Thyroid gland (tissue), 4 donors: Measurements from ENCODE around the gene PIP4K2A. TPM values are rescaled to one million over a fixed set of nuclear protein-coding genes. Genes with fewer than 3 reads are reported as not detected.

ENCODE experiments used
- DNase-seq, 2 donors: peaks; one replicate each; pipeline ENCODE4 v3.0.0-alpha.2; 2019
- H3K27ac ChIP-seq, 3 donors: fragments of 200-600 bp; sonication (generic); 1 replicate in 2 of 3; 2 replicates in 1 of 3; pipeline ENCODE4 v1.5.1; 2016 to 2019; ENCODE audit warnings: mild to moderate bottlenecking in 1 of 3, moderate library complexity in 1 of 3
- H3K27me3 ChIP-seq: fragments of 200-600 bp; sonication (generic); one replicate; pipeline ENCODE4 v1.5.1; 2019
- H3K36me3 ChIP-seq, 2 donors: fragments of 200-600 bp; sonication (generic); one replicate each; pipeline ENCODE4 v1.5.1; 2016 to 2019
- H3K4me1 ChIP-seq, 2 donors: fragments of 200-600 bp; sonication (generic); one replicate each; pipeline ENCODE4 v1.5.1; 2017 to 2019
- H3K4me3 ChIP-seq, 3 donors: fragments of 200-600 bp; sonication (generic); replicated peaks in 1 of 3; 1 replicate in 2 of 3; 2 replicates in 1 of 3; pipeline ENCODE4 v1.5.1; 2016; ENCODE audit warnings: mild to moderate bottlenecking in 1 of 3
- H3K9me3 ChIP-seq: fragments of 200-600 bp; sonication (generic); one replicate; pipeline ENCODE4 v1.5.1; 2017
- POLR2A ChIP-seq, 2 donors: fragments of 450-650 bp; IDR thresholded peaks; one replicate each; pipeline ENCODE4 v1.6.1; 2017; ENCODE audit warnings: antibody characterized with exemption in 2 of 2, mild to moderate bottlenecking in 2 of 2, moderate library complexity in 1 of 2
- WGBS, 2 donors: methylation state at CpG; one replicate each; pipeline ENCODE4 v1.1.5; 2017; 5-methylcytosine and 5-hydroxymethylcytosine counted together
- intact Hi-C: fragments of 100-400 bp; cut with DNase I; formaldehyde crosslinking; loops from one replicate; pipeline ENCODE4 v1.15.1; 2023
- total RNA-seq, 4 donors: library from RNA; depleted of rRNA; stranded (reverse); fragments of >200 nt; gene quantifications; one replicate each; pipeline ENCODE4 v1.2.3, GENCODE V29; 2016
- TF ChIP-seq, protein P1 (sequence below), 6 experiments: fragments of 200-600 bp in 3 of 6; fragments of 450-650 bp in 3 of 6; sonication (generic) in 3 of 6; IDR thresholded peaks; one replicate each; pipeline ENCODE4 v1.5.1; 2016 to 2019; ENCODE audit warnings: antibody characterized with exemption in 6 of 6, mild to moderate bottlenecking in 2 of 6, inconsistent platforms in 1 of 6, moderate library complexity in 1 of 6

The PIP4K2A gene
- total RNA-seq, 4 donors from 2014 or later = 16.5 to 23.2 (median 19.3) TPM

DNA sequence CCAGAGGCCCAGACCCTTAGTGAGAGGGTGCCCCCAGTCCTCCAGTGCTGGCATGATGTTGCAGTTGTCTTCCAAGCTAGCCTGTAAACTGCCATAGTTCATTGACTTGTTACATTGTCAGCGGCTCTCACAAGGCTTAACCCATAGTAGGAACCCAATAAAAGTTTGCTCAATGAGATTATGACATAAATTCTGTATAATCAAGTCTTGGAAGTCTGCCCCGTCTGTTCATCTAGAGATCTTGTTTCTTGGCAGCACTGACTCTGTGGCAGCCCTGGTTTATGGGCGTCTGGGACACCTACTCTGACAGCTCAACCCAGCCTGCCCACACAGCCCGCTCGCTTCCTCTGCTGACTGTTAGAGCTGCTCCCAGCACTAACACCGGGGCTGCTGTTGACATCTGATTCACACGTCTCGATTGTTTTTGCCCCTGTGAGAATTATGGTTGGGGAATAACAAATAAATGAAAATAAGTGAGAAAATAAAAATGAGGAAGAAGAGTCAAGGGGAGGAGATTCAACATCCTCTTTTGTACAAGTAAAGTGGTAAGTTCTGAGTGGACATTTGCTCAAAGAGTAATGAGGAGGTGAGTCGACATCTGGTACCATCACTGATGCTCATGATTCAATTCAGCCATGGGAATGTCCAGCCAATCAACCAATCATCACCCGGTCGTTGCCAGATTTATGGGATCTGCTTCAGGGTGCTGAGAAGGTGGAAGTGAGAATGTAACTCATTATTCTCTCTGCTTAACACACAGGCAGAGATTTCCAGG, 208.3 kb downstream of the PIP4K2A start:
- TF ChIP-seq, protein P1, sequence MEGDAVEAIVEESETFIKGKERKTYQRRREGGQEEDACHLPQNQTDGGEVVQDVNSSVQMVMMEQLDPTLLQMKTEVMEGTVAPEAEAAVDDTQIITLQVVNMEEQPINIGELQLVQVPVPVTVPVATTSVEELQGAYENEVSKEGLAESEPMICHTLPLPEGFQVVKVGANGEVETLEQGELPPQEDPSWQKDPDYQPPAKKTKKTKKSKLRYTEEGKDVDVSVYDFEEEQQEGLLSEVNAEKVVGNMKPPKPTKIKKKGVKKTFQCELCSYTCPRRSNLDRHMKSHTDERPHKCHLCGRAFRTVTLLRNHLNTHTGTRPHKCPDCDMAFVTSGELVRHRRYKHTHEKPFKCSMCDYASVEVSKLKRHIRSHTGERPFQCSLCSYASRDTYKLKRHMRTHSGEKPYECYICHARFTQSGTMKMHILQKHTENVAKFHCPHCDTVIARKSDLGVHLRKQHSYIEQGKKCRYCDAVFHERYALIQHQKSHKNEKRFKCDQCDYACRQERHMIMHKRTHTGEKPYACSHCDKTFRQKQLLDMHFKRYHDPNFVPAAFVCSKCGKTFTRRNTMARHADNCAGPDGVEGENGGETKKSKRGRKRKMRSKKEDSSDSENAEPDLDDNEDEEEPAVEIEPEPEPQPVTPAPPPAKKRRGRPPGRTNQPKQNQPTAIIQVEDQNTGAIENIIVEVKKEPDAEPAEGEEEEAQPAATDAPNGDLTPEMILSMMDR (IDR thresholded peaks at IDR 0.05) = no peak
- TF ChIP-seq POLR2A (IDR thresholded peaks at IDR 0.05) = no peak
- H3K9me3 ChIP-seq = no peaks in the 10 kb centered on the region
- 75 to 77% methylated on average over 11 of the region's 11 CpGs for WGBS, 2 donors
- intact Hi-C loops = no loop called here
- H3K27ac ChIP-seq = no peak overlapping the region
- H3K36me3 ChIP-seq = no peaks in the 10 kb centered on the region
- no peak overlapping the region for H3K4me3 ChIP-seq
- no peaks in the 10 kb centered on the region for H3K4me1 ChIP-seq
- H3K27me3 ChIP-seq = no peaks in the 10 kb centered on the region
- no peak for DNase-seq

DNA sequence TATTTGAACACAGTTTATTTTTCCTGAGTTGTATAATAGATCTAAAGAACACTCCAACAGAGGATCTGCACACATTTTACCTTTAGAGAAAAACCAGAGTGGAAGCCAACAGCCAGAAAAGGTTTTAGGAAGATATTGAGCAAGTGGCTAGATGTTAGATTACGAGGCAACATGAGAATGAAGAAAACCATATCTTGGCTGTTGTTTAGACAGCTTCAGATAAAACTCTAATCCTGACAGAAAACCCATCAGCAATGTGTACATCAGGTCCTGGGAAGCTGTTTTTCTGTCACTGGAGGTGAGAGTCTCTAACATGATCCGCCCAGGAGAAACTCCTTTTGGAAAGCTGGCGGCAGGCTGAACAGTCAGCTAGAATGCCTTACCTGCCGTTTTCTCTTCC, 209.6 kb downstream of the PIP4K2A start:
- Histone ChIP-seq H3K36me3 (no peaks in the 10 kb centered on the region), H3K9me3 (no peaks in the 10 kb centered on the region), H3K27me3 (no peaks in the 10 kb centered on the region), H3K27ac (no peak overlapping the region), H3K4me3 (no peak overlapping the region), H3K4me1 (no peaks in the 10 kb centered on the region)
- intact Hi-C loops = no loop called here
- no peak for DNase-seq
- 77 to 87% methylated on average over 4 of the region's 4 CpGs for WGBS, 2 donors
- TF ChIP-seq, protein P1 (IDR thresholded peaks at IDR 0.05) = no peak
- no peak for TF ChIP-seq POLR2A (IDR thresholded peaks at IDR 0.05)

DNA sequence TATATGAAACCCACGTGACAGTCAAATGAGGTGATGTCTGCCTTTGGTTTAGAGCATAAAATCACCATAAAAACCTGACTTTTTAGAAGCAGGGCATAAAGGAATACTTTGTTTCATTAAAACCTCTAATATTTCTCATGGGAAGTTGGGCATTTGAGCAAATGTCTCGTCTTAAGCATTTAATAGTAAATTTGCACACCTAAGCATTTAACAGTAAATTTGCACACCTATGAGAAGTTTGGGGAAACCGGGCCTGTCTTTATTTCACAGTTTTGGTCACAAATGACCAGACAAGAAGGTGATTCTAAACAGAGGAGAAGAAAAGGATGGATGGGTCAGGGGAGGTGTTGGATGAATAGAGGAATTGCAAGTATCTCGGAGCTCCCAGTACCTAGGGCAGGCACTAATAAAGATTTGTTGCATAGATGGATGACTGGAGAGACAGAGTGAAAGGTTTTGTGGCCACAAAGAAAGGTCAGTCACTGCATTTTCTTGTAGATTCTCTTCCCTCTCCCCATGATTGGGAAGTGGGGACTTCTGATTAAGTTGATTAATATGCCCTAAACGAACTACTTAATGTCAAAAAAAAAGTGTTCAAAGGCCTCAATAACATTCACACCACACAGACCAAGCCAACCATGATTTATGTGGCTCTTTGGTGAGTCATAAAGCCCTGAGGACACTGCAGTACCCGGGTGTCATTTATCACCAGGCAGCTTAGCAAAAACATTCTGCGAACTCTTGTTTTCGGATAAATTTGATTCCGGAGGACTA, 210.9 kb downstream of the PIP4K2A start:
- TF ChIP-seq, protein P1 (IDR thresholded peaks at IDR 0.05) = no peak
- TF ChIP-seq POLR2A (IDR thresholded peaks at IDR 0.05) = no peak
- Histone ChIP-seq H3K36me3 (no peaks in the 10 kb centered on the region), H3K9me3 (no peaks in the 10 kb centered on the region), H3K27me3 (no peaks in the 10 kb centered on the region), H3K27ac (no peak overlapping the region), H3K4me3 (no peak overlapping the region), H3K4me1 (no peaks in the 10 kb centered on the region)
- intact Hi-C loops = no loop called here
- WGBS, 2 donors = 68 to 86% methylated on average over 9 of the region's 9 CpGs
- DNase-seq = no peak

DNA sequence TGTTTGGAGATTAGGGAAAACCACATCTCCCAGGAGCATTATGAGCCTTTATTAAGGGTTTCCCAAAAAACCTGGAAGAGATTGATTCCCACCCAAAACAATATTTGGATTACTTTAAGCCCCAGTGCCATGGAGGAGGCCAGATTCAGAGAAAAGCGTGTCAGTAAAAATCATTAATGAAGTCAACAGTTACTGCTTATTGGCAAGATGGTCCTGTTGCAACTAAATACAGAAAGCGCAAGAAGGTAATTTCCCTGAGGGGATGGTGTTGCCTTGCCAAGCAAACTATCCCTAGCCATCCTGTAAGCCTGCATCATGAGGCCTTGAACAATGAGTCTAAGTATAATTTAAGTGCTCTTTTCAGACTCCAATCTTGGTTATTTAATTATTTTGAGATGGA, 212.5 kb downstream of the PIP4K2A start:
- Histone ChIP-seq H3K27ac (no peak overlapping the region), H3K4me3 (no peak overlapping the region), H3K9me3 (no peaks in the 10 kb centered on the region), H3K4me1 (no peaks in the 10 kb centered on the region), H3K36me3 (no peaks in the 10 kb centered on the region), H3K27me3 (no peaks in the 10 kb centered on the region)
- WGBS, 2 donors = 91 to 95% methylated on average over 2 of the region's 2 CpGs
- TF ChIP-seq, protein P1 (IDR thresholded peaks at IDR 0.05) = no peak
- no peak for TF ChIP-seq POLR2A (IDR thresholded peaks at IDR 0.05)
- no peak for DNase-seq
- intact Hi-C loops = no loop called here

DNA sequence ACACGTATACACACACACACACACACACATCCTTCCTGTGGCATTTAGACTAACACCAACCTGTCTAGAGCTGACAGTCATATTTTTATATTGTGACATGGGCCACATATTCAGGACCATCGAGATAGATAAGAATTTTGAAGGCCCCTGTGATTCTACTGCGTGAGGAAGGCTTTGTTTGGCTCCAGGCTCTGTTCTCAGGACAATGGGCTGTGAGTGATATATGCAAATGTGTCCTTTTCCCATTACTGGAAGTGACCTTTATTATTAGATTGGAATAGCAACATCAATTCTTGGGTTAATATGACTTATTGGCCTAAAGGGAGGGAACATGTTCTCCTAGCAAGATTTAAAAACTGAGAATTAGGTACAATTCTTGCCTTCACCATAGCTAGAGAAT, 213.0 kb downstream of the PIP4K2A start:
- Histone ChIP-seq H3K4me1 (no peaks in the 10 kb centered on the region), H3K27ac (no peak overlapping the region), H3K36me3 (no peaks in the 10 kb centered on the region), H3K4me3 (no peak overlapping the region), H3K27me3 (no peaks in the 10 kb centered on the region), H3K9me3 (no peaks in the 10 kb centered on the region)
- 70% methylated on average over 3 of the region's 3 CpGs for WGBS, 2 donors
- TF ChIP-seq POLR2A (IDR thresholded peaks at IDR 0.05) = no peak
- TF ChIP-seq, protein P1 (IDR thresholded peaks at IDR 0.05) = no peak
- DNase-seq = no peak
- intact Hi-C loops = no loop called here
